NCI-H128 (cell line): ENCODE data around the gene CCNJL.

Source experiments
- DNase-seq: peaks from one replicate; lab custom pipeline; 2025; ENCODE audit not compliant: unreplicated experiment; lab: John Stamatoyannopoulos, UW

The CCNJL gene

GRCh38 chr5:160230686-160231527 is 81.5 kb downstream of the CCNJL start:
- no peak for DNase-seq

- DNase-seq, result no peak
These were observed 83.1 kb downstream of the CCNJL start, which contains the start of gene FABP6 for GRCh38 chr5:160229190-160229742. Gene FABP6 (plus strand): TSS chr5:160229506. CDS start chr5:160229558, 52 bp downstream.

GRCh38 chr5:160227012-160227411 is 85.4 kb downstream of the CCNJL start:
- DNase-seq, result no peak

GRCh38 chr5:160221082-160221481 is 91.3 kb downstream of the CCNJL start:
- no peak for DNase-seq

GRCh38 chr5:160219356-160219755 is 93.0 kb downstream of the CCNJL start:
- no peak for DNase-seq

GRCh38 chr5:160213537-160213936 is 98.8 kb downstream of the CCNJL start:
- no peak for DNase-seq

GRCh38 chr5:160211352-160211751 is 101.0 kb downstream of the CCNJL start:
- DNase-seq, result no peak

- no peak for DNase-seq
These were observed 101.8 kb downstream of the CCNJL start for GRCh38 chr5:160210606-160211005.

- DNase-seq, result no peak
These were observed 102.4 kb downstream of the CCNJL start for GRCh38 chr5:160209917-160210316.

GRCh38 chr5:160207061-160207460 is 105.3 kb downstream of the CCNJL start:
- DNase-seq, result no peak
